Kidney epithelial cell (primary cell): ENCODE data around the gene PIKFYVE. TPM values are rescaled to one million over a fixed set of nuclear protein-coding genes. Genes with fewer than 3 reads are reported as not detected.

Source experiments
- DNase-seq: peaks from one replicate; pipeline ENCODE4 v3.0.0-alpha.2; 2010; ENCODE audit warnings: low read depth
- H3K27me3 ChIP-seq: 2 replicates; pipeline ENCODE4 v1.6.0; 2011; ENCODE audit warnings: low read length; ENCODE audit not compliant: control insufficient read depth, insufficient read depth
- H3K36me3 ChIP-seq: 2 replicates; pipeline ENCODE4 v1.5.1; 2011; ENCODE audit warnings: low read length; ENCODE audit not compliant: control insufficient read depth, insufficient read depth
- H3K4me3 ChIP-seq: 2 replicates; pipeline ENCODE4 v1.5.1; 2011; ENCODE audit warnings: low read depth, mild to moderate bottlenecking, control low read depth, low read length
- CTCF ChIP-seq: IDR thresholded peaks from 2 replicates; pipeline ENCODE4 v1.5.1; 2011; ENCODE audit warnings: mild to moderate bottlenecking, moderate library complexity, low read length, control low read depth, inconsistent platforms; ENCODE audit not compliant: insufficient read depth, poor library complexity, severe bottlenecking
- total RNA-seq: library from RNA; depleted of rRNA; stranded (reverse); fragments of >200 nt; gene quantifications from 2 replicates; pipeline ENCODE4 v1.2.3, GENCODE V29; 2015

Gene PIKFYVE
- total RNA-seq, 1 donor from 2014 or later: 29.1 TPM

- TF ChIP-seq CTCF: no peak
Observed at GRCh38 chr2:208315081-208315788, 49.2 kb downstream of the PIKFYVE start.

GRCh38 chr2:208318127-208318526 lies 52.1 kb downstream of the PIKFYVE start:
- Histone ChIP-seq H3K36me3 (no peaks in the 10 kb centered on the region), H3K4me3 (no peak overlapping the region), H3K27me3 (no peaks in the 10 kb centered on the region)
- TF ChIP-seq CTCF: no peak
- DNase-seq: no peak

More at GRCh38 chr2:208315081-208315788, 49.2 kb downstream of the PIKFYVE start:
- DNase-seq: no peak
- H3K4me3 ChIP-seq: no peak overlapping the region
- H3K27me3 ChIP-seq: no peaks in the 10 kb centered on the region
- H3K36me3 ChIP-seq: peaks cover 1% of the 10 kb centered on the region

GRCh38 chr2:208319391-208319790 lies 53.3 kb downstream of the PIKFYVE start:
- DNase-seq: peak; percentile 1

GRCh38 chr2:208320686-208321085 lies 54.6 kb downstream of the PIKFYVE start:
- H3K36me3 ChIP-seq: no peaks in the 10 kb centered on the region
- H3K27me3 ChIP-seq: no peaks in the 10 kb centered on the region
- H3K4me3 ChIP-seq: no peak overlapping the region
- DNase-seq: no peak
- no peak for TF ChIP-seq CTCF

More at GRCh38 chr2:208319391-208319790, 53.3 kb downstream of the PIKFYVE start:
- Histone ChIP-seq H3K4me3 (no peak overlapping the region), H3K36me3 (no peaks in the 10 kb centered on the region), H3K27me3 (no peaks in the 10 kb centered on the region)
- no peak for TF ChIP-seq CTCF

- H3K4me3 ChIP-seq: no peak overlapping the region
- no peak for TF ChIP-seq CTCF
- no peaks in the 10 kb centered on the region for H3K36me3 ChIP-seq
- DNase-seq: no peak
- no peaks in the 10 kb centered on the region for H3K27me3 ChIP-seq
Observed at GRCh38 chr2:208326016-208326415, 60.0 kb downstream of the PIKFYVE start.

- H3K36me3 ChIP-seq: peaks cover 1% of the 10 kb centered on the region
- H3K27me3 ChIP-seq: no peaks in the 10 kb centered on the region
- DNase-seq: no peak
- no peak for TF ChIP-seq CTCF
- H3K4me3 ChIP-seq: no peak overlapping the region
Observed at GRCh38 chr2:208329485-208329884, 63.4 kb downstream of the PIKFYVE start.
